Epithelial cell of proximal tubule (primary cell): ENCODE measurements around the gene TENM3. TPM values are rescaled to one million over a fixed set of nuclear protein-coding genes. Genes with fewer than 3 reads are reported as not detected.

Source experiments
- DNase-seq: peaks from one replicate; pipeline ENCODE4 v3.0.0-alpha.2; 2011; ENCODE audit warnings: low read depth
- H3K4me3 ChIP-seq: 2 replicates; pipeline ENCODE4 v1.5.1; 2011; ENCODE audit warnings: low read depth, mild to moderate bottlenecking, low read length
- total RNA-seq: library from RNA; depleted of rRNA; stranded (reverse); fragments of >200 nt; gene quantifications from 2 replicates; pipeline ENCODE4 v1.2.3, GENCODE V29; 2015
- TF ChIP-seq, protein P1 (sequence below): conservative IDR thresholded peaks from 2 replicates; pipeline ENCODE4 v1.5.1; 2012; ENCODE audit warnings: low read depth, mild to moderate bottlenecking, low read length

Gene TENM3
- total RNA-seq, 1 donor from 2014 or later = 2.4 TPM

DNA sequence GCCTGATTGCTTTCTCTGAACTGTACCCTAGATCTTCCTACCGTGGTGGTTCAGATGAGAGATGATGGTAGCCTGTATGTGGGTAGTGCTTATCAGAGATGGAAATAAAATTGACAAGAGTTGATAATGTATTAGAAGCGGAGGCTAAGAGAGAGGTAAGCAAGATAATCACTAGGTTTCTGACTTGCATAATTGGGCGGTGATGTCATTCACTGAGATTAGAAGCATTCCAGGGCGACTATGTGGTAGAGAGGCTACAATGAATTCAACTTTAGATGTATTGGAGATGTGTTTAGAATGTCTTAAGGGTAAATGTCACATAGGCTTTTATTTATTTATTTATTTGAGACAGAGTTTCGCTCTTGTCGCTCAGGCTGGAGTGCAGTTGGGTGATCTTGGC is 415 bp upstream of the TENM3 start:
- DNase-seq = no peak
- TF ChIP-seq, protein P1, sequence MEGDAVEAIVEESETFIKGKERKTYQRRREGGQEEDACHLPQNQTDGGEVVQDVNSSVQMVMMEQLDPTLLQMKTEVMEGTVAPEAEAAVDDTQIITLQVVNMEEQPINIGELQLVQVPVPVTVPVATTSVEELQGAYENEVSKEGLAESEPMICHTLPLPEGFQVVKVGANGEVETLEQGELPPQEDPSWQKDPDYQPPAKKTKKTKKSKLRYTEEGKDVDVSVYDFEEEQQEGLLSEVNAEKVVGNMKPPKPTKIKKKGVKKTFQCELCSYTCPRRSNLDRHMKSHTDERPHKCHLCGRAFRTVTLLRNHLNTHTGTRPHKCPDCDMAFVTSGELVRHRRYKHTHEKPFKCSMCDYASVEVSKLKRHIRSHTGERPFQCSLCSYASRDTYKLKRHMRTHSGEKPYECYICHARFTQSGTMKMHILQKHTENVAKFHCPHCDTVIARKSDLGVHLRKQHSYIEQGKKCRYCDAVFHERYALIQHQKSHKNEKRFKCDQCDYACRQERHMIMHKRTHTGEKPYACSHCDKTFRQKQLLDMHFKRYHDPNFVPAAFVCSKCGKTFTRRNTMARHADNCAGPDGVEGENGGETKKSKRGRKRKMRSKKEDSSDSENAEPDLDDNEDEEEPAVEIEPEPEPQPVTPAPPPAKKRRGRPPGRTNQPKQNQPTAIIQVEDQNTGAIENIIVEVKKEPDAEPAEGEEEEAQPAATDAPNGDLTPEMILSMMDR = no peak
- H3K4me3 ChIP-seq = no peak overlapping the region

GRCh38 chr4:182245041-182245440 is 1.8 kb downstream of the TENM3 start:
- TF ChIP-seq, protein P1 = no peak
- H3K4me3 ChIP-seq = no peak overlapping the region
- no peak for DNase-seq

GRCh38 chr4:182245541-182246215 is 2.5 kb downstream of the TENM3 start:
- TF ChIP-seq, protein P1 = no peak
- no peak for DNase-seq

DNA sequence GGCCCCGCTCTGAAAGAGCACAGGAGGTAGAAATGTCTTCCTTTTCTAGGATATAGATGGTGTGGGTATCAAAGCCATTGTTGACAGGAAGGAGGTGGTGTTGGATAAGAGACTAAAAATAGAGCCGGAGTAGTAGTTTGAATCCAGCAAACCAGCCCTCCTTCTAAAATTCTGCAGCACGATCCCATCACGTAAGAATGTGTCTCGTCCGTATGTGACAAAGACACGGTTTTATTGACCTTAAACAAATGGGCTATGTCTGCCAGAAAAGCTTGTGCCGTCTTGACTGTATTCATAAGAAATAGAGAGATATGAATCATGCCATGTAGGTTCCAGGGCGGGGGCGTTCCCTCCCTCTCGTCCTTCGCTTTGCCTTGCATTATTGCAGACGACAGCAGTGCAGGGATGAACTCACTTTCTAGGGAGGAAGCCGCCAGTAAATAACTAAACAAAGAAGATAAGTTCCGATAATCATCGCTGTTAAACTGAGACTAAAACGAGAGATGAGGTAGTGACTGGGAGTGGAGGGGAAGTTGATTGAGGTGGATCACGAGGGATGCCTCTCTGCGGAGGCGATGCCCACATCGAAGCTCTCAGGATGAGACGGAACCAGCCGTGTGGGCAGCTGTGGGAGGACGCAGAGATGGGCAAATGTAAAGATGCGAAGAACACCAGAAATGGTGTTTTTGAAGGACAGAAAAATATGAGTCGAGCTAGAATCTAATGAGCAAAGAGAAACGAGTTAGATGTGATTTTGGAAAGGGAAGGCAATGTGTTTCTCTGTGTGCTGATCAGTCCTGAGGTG is 3.4 kb downstream of the TENM3 start:
- no peak overlapping the region for H3K4me3 ChIP-seq
- TF ChIP-seq, protein P1 = no peak
- DNase-seq = no peak

More at GRCh38 chr4:182245541-182246215, 2.5 kb downstream of the TENM3 start:
- no peak overlapping the region for H3K4me3 ChIP-seq

GRCh38 chr4:182248295-182248694 is 5.1 kb downstream of the TENM3 start:
- TF ChIP-seq, protein P1 = no peak
- no peak overlapping the region for H3K4me3 ChIP-seq
- no peak for DNase-seq

DNA sequence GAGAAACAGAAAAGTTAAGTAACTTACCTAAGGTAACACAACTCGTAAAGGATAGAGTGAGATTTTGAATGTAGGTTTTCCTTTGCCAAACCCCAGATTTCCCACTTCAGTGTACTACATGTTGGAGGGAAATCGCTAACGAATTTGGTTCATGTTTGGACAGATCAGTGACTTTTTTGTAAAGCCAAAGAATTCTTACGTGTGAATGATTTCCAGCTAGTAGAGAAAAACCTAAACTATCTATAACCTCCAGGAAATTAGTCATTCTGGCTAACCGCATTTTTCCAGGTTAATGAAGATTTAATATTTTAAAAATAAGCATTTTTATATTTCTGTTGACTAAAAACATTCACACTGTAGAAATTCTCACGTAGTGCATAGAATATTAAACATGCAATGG is 7.2 kb downstream of the TENM3 start:
- H3K4me3 ChIP-seq = no peak overlapping the region
- TF ChIP-seq, protein P1 = no peak
- no peak for DNase-seq
